Epithelial cell of esophagus (primary cell): ENCODE measurements around the gene FBLIM1.

ENCODE experiments used
- DNase-seq: peaks from one replicate; pipeline ENCODE4 v3.0.0; 2010; ENCODE audit warnings: low read depth
- H3K4me3 ChIP-seq: 2 replicates; pipeline ENCODE4 v1.5.1; 2011; ENCODE audit warnings: mild to moderate bottlenecking, low read length, control low read depth
- TF ChIP-seq, protein P1 (sequence below): IDR thresholded peaks from 2 replicates; pipeline ENCODE4 v1.5.1; 2011; ENCODE audit warnings: low read depth, mild to moderate bottlenecking, low read length, control low read depth, inconsistent platforms; ENCODE audit not compliant: insufficient read depth; ENCODE audit errors: missing control alignments

The FBLIM1 gene

DNA sequence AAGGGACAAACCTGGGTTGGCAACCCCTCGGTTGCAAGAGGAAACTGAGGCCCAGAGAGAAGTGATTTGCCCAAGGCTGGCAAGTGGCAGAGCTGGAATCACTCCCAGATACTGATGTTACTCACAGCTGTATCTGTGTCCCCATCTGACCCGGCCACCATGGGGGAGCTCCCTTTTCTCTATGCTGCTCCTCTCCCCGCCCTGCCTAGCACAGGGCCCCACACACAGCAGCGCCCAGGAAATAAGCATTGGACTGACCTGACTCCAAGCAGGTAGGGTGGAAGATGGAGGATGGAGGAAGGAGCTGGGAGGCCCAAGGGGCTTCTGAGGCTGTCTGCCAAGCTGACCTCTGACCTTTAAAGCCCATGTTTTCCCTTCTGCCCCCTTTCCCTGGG lies 3.0 kb upstream of the FBLIM1 start:
- no peak for DNase-seq
- no peak overlapping the region for H3K4me3 ChIP-seq
- TF ChIP-seq, protein P1, sequence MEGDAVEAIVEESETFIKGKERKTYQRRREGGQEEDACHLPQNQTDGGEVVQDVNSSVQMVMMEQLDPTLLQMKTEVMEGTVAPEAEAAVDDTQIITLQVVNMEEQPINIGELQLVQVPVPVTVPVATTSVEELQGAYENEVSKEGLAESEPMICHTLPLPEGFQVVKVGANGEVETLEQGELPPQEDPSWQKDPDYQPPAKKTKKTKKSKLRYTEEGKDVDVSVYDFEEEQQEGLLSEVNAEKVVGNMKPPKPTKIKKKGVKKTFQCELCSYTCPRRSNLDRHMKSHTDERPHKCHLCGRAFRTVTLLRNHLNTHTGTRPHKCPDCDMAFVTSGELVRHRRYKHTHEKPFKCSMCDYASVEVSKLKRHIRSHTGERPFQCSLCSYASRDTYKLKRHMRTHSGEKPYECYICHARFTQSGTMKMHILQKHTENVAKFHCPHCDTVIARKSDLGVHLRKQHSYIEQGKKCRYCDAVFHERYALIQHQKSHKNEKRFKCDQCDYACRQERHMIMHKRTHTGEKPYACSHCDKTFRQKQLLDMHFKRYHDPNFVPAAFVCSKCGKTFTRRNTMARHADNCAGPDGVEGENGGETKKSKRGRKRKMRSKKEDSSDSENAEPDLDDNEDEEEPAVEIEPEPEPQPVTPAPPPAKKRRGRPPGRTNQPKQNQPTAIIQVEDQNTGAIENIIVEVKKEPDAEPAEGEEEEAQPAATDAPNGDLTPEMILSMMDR: no peak

DNA sequence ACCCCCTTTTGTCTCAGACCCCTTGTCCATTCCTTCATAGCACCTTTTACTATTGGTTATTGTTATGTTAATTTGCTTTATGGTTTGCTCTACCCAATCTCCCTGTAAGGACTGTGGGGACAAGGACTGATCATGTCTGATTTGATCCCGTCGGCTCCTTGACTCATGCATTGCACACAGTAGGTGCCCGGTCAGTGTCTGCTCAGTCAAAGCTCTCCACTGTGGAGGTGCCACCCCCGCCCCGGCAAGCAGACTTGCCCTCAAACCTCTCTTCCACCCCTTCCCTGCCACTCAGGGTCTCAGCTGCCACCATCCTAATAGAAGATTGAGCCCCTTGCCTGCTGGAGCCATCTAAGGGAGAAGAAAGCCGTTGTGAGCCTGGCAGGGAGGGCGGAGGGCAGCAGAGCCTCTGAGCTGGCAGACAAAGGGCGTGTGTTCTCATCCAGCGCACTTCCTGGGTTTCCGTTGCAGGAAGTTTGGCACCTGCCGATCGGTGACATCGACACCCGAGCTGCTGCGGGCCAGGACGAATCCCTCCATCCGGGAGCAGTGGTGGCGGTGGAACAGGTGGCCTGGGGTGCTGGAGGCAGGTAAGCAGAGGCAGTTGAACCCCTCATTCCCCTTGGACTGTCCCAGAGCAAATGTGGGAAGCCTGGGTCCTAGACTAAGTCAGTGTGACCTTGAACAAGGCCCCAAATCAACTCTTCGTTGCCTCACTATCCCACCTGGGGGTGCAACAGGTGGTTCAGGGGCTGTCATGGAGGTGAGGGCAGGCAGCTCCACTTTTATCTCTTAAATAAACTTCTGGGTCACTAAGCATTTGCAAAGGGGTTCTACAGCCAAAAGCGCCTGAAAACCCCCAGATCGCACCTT lies 2.2 kb upstream of the FBLIM1 start:
- TF ChIP-seq, protein P1: no peak
- peak; percentile 70 for DNase-seq
- H3K4me3 ChIP-seq: peak overlapping the region; percentile 9

DNA sequence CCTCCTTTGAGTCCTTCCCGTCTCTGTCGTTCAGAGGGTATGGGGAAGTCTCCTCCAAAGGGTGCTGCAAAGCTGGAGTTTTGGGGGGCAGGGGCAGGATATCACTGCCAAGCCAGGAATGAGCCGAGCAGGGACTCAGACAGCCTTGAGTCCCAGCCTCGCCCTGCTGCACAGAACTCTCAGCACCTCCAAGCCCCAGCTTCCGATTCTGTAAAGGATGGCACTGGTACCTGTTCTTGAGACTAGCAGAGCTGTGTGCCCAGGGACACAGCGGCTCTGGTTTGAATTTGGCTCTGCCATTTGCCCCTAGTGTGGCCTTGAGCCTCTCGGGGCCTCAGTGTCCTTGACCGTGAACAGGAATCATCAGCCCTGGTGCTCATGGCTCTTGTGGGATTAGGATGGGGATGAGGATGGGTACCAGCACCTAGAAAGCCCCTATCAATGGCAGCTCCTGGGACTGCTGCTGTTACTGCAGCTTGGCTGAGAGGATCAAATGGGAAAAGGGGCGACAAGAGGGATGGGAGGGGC lies 1.5 kb upstream of the FBLIM1 start:
- DNase-seq: no peak
- TF ChIP-seq, protein P1: no peak
- H3K4me3 ChIP-seq: no peak overlapping the region

DNA sequence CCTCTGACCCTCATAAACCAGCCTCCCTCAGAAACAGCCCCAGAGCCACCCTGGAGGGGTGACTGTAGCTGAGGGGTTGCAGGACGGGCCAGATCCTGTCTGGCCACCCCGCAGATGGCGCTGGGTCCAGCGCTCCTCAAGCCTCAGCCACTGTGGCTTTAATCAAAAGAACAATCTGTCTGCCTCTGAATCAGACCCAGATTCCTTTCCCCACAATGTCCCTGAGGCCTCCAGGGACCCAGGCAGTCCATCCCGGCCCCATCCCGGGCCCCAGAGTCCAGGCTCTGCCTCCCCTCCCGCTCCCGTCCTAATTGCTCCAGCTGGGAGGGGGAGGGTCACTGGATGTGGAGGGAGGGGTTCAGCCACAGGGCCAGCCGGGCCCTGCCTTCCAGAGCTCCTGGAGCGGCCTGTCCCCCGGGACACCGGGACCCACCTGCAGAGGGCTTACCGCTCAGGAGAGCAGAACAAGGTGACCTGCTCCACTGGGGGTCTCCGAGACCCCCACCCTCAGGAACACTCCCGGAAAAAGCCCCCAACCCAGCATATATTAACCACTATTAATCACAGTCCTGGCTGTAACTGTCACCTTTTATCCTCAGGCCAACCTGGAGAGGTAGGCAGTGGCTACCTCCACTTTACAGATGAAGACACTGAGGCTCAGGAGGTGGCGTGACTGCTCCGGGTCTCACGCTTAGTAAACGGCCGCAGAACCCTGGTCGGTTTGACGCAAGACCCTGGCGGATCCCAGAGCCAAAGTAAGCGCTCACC lies 836 bp upstream of the FBLIM1 start:
- H3K4me3 ChIP-seq: peak overlapping the region; percentile 25
- TF ChIP-seq, protein P1: no peak
- no peak for DNase-seq

DNA sequence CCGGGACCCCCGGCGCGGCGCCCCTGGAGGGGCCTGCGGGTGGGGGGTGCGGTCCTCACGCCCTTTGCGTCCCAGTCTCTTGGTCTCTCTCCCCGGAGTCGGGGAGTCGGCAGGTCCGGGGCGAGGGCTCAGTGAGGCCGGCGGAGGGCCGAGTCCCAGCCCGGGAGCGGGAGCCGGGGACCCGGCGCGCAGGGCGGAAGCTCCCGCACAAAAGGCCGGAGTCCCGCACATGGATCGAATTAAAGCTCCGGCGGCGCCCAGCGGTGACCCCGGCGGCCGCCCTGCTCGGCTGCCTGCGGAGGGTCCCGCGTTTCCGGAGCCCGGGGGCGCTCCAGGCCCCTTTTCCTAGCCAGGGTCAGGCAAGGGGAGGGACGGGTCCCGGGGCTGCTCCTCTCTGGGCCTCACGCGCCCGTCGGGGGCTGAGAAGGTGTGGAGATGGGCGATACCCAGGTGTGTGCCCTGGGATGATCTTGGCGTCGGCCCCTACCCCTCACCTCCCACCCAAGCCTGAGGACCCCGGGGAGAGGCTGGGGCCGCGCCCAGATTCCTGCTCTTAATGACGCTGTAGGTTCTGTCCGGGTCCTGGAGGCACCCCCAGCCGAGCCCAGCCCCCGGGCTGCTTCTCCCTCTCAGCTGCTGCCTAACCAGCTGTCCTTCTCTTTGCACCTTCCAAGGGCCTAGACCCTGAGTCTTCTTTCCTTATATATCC lies 512 bp downstream of the FBLIM1 start:
- TF ChIP-seq, protein P1: no peak
- DNase-seq: no peak
- H3K4me3 ChIP-seq: peak overlapping the region; percentile 69

DNA sequence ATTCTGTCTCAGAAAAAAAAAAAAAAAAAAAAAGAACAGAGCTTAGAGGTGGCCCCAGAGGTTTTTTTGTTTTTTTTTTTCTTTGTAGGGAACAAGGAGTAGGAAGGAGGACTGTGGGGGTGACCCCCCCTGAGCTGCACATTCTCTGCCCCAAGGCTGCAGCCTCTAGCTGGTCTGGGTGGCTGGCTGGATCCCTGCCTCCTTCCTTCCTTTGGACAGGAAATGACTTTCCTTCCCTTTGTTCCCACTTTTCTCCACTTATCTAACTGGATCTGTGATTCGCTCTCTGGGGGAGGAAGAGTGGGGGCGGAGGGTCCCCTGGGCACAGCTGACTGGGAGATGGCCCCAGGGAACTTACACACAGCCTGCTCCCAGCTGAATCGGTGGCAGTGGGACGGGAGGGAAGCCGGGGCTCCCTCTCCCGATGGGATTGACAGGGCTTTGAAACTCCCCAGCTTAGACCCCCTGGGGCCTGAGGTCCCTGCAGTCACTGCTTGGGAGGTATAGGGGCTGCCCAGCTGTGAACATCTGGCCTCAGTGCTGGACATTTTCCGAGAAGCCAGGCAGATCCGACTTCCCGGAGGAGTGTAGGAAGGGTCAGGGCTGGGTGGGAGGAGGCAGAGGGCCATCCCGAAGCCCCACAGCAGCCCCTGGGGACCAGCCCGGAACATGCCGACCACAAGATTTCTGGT lies 2.1 kb downstream of the FBLIM1 start:
- DNase-seq: peak; percentile 55
- TF ChIP-seq, protein P1: no peak

More for the DNA sequence above, 2.1 kb downstream of the FBLIM1 start:
- H3K4me3 ChIP-seq: peak overlapping the region; percentile 30
